Gastroesophageal sphincter (tissue), 4 donors: ENCODE results near the gene NEK11. TPM values are rescaled to one million over a fixed set of nuclear protein-coding genes. Genes with fewer than 3 reads are reported as not detected.

ENCODE experiments used
- ATAC-seq: fragments of 150-250 bp; one replicate; pipeline ENCODE4 v1.9.1; 2016; ENCODE audit warnings: mild to moderate bottlenecking, moderate library complexity
- H3K27ac ChIP-seq, 4 donors: fragments of 200-600 bp; sonication (generic) in 3 of 4; 1 replicate in 3 of 4; 2 replicates in 1 of 4; pipeline ENCODE4 v1.5.1; 2016 to 2019
- H3K27me3 ChIP-seq: fragments of 200-600 bp; sonication (generic); one replicate; pipeline ENCODE4 v1.5.1; 2019
- H3K36me3 ChIP-seq, 2 donors: fragments of 200-600 bp; sonication (generic); one replicate each; pipeline ENCODE4 v1.5.1; 2019; ENCODE audit warnings: control low read depth in 1 of 2
- H3K4me1 ChIP-seq, 3 donors: fragments of 200-600 bp; sonication (generic); 1 replicate in 2 of 3; 2 replicates in 1 of 3; pipeline ENCODE4 v1.5.1; 2016 to 2019; ENCODE audit warnings: control low read depth in 2 of 3
- H3K4me3 ChIP-seq, 2 donors: fragments of 200-600 bp; sonication (generic); one replicate each; pipeline ENCODE4 v1.5.1; 2019; ENCODE audit warnings: mild to moderate bottlenecking in 1 of 2, moderate library complexity in 1 of 2
- H3K9me3 ChIP-seq, 3 donors: fragments of 200-600 bp; sonication (generic); one replicate each; pipeline ENCODE4 v1.5.1; 2017 to 2019; ENCODE audit warnings: control low read depth in 2 of 3
- EP300 ChIP-seq: sonication (generic); formaldehyde crosslinking; IDR thresholded peaks from one replicate; pipeline ENCODE4 v1.6.1; 2017; ENCODE audit warnings: antibody characterized with exemption, mild to moderate bottlenecking
- POLR2A ChIP-seq, 2 donors: fragments of 450-650 bp; IDR thresholded peaks; one replicate each; pipeline ENCODE4 v1.6.1; 2017; ENCODE audit warnings: antibody characterized with exemption in 2 of 2, mild to moderate bottlenecking in 2 of 2, moderate library complexity in 1 of 2
- POLR2AphosphoS5 ChIP-seq: sonication (generic); formaldehyde crosslinking; IDR thresholded peaks from one replicate; pipeline ENCODE4 v1.6.1; 2017; ENCODE audit warnings: antibody characterized with exemption
- WGBS, 2 donors: methylation state at CpG; one replicate each; pipeline ENCODE4 v1.1.5; 2018; ENCODE audit warnings: low coverage in 1 of 2; 5-methylcytosine and 5-hydroxymethylcytosine counted together
- total RNA-seq, 4 donors: library from RNA; depleted of rRNA; stranded (reverse); fragments of >200 nt; gene quantifications; one replicate each; pipeline ENCODE4 v1.1.0, GENCODE V29; 2016
- TF ChIP-seq, protein P1 (sequence below), 4 experiments: fragments of 200-600 bp in 2 of 4; fragments of 450-650 bp in 2 of 4; sonication (generic) in 1 of 4; IDR thresholded peaks; one replicate each; pipeline ENCODE4 v1.5.1; 2017 to 2019; ENCODE audit warnings: antibody characterized with exemption in 4 of 4, mild to moderate bottlenecking in 2 of 4, moderate library complexity in 2 of 4

NEK11 gene
- total RNA-seq, 4 donors from 2014 or later: 4.4 to 19.1 (median 6.0) TPM

- Histone ChIP-seq H3K9me3 (no peaks in the 10 kb centered on the region), H3K36me3 (peaks cover 0 to 59% of the 10 kb centered on the region in 2 donors), H3K4me1 (no peaks in the 10 kb centered on the region), H3K4me3 (no peak overlapping the region), H3K27me3 (no peaks in the 10 kb centered on the region), H3K27ac (no peak overlapping the region)
- TF ChIP-seq EP300 (no peak), POLR2A (IDR thresholded peaks at IDR 0.05) (no peak), POLR2AphosphoS5 (no peak)
- TF ChIP-seq, protein P1, sequence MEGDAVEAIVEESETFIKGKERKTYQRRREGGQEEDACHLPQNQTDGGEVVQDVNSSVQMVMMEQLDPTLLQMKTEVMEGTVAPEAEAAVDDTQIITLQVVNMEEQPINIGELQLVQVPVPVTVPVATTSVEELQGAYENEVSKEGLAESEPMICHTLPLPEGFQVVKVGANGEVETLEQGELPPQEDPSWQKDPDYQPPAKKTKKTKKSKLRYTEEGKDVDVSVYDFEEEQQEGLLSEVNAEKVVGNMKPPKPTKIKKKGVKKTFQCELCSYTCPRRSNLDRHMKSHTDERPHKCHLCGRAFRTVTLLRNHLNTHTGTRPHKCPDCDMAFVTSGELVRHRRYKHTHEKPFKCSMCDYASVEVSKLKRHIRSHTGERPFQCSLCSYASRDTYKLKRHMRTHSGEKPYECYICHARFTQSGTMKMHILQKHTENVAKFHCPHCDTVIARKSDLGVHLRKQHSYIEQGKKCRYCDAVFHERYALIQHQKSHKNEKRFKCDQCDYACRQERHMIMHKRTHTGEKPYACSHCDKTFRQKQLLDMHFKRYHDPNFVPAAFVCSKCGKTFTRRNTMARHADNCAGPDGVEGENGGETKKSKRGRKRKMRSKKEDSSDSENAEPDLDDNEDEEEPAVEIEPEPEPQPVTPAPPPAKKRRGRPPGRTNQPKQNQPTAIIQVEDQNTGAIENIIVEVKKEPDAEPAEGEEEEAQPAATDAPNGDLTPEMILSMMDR (IDR thresholded peaks at IDR 0.05): no peak
- WGBS, 2 donors: 71 to 78% methylated on average over 3 of the region's 3 CpGs
- ATAC-seq: no peak
Observed at GRCh38 chr3:130992344-130992743, 34.3 kb upstream of the NEK11 start.

GRCh38 chr3:130997289-130997688 is 29.4 kb upstream of the NEK11 start:
- Histone ChIP-seq H3K27ac (no peak overlapping the region), H3K9me3 (no peaks in the 10 kb centered on the region), H3K4me3 (no peak overlapping the region), H3K36me3 (peaks cover 0 to 92% of the 10 kb centered on the region in 2 donors), H3K4me1 (no peaks in the 10 kb centered on the region), H3K27me3 (no peaks in the 10 kb centered on the region)
- no peak for TF ChIP-seq EP300
- no peak for TF ChIP-seq POLR2A (IDR thresholded peaks at IDR 0.05)
- TF ChIP-seq, protein P1 (IDR thresholded peaks at IDR 0.05): no peak
- TF ChIP-seq POLR2AphosphoS5: no peak
- WGBS, 2 donors: 93 to 94% methylated on average over 7 of the region's 7 CpGs
- ATAC-seq: no peak

DNA sequence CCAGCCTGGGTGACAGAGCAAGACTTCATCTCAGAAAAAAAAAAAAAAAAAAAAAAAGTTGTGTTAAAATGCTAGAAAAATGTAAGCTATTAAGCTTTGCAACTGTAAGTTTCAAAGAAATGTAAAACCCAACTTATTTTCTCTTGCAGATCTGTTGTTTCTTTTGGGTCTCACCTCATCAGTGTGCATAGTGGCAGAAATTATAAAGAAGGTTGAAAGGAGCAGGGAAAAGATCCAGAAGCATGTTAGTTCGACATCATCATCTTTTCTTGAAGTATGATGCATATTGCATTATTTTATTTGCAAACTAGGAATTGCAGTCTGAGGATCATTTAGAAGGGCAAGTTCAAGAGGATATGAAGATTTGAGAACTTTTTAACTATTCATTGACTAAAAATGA is 25.6 kb upstream of the NEK11 start:
- ATAC-seq: no peak
- Histone ChIP-seq H3K27ac (no peak overlapping the region), H3K36me3 (peaks cover 0 to 80% of the 10 kb centered on the region in 2 donors), H3K4me1 (no peaks in the 10 kb centered on the region), H3K9me3 (no peaks in the 10 kb centered on the region), H3K4me3 (no peak overlapping the region), H3K27me3 (no peaks in the 10 kb centered on the region)
- 76 to 95% methylated on average over 1 of the region's 1 CpG for WGBS, 2 donors
- TF ChIP-seq, protein P1 (IDR thresholded peaks at IDR 0.05): no peak
- TF ChIP-seq POLR2A (IDR thresholded peaks at IDR 0.05): no peak
- no peak for TF ChIP-seq EP300
- no peak for TF ChIP-seq POLR2AphosphoS5

DNA sequence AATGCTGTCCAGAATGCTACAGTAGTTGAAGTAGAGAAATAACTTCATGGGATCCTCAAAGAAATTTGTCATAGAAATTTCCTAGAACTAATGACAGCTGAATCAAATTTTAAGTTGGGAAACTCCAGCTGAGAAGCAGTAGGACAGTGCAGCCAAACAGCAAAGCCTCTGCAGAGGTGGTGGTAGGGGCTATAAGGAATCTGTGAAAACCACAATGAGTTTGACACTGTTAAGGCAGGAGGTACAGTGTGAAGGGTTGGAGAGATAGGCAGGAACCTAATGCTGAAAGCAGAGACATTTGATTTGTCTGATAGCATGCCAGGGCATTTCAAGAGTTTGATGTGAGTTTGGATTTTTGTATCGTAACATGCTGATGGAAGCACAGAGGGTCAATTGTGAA is 22.1 kb upstream of the NEK11 start:
- H3K4me1 ChIP-seq: no peaks in the 10 kb centered on the region
- ATAC-seq: no peak
- H3K9me3 ChIP-seq: no peaks in the 10 kb centered on the region
- no peak overlapping the region for H3K4me3 ChIP-seq
- TF ChIP-seq EP300 (no peak), POLR2A (IDR thresholded peaks at IDR 0.05) (no peak), POLR2AphosphoS5 (no peak)
- TF ChIP-seq, protein P1 (IDR thresholded peaks at IDR 0.05): no peak
- H3K27ac ChIP-seq: no peak overlapping the region
- H3K27me3 ChIP-seq: no peaks in the 10 kb centered on the region
- WGBS, 2 donors: 88 to 91% methylated on average over 1 of the region's 1 CpG
- peaks cover 0 to 80% of the 10 kb centered on the region in 2 donors for H3K36me3 ChIP-seq

- Histone ChIP-seq H3K27me3 (no peaks in the 10 kb centered on the region), H3K36me3 (peaks cover 0 to 81% of the 10 kb centered on the region in 2 donors), H3K27ac (no peak overlapping the region), H3K4me3 (no peak overlapping the region), H3K9me3 (no peaks in the 10 kb centered on the region), H3K4me1 (no peaks in the 10 kb centered on the region)
- TF ChIP-seq POLR2A (IDR thresholded peaks at IDR 0.05) (no peak), POLR2AphosphoS5 (no peak), EP300 (no peak)
- TF ChIP-seq, protein P1 (IDR thresholded peaks at IDR 0.05): no peak
- WGBS, 2 donors: 94 to 100% methylated on average over 2 of the region's 2 CpGs
- no peak for ATAC-seq
Observed at GRCh38 chr3:131007256-131007655, 19.4 kb upstream of the NEK11 start.
